ENCODE results near the gene KCNMA1. TPM values are rescaled to one million over a fixed set of nuclear protein-coding genes. Genes with fewer than 3 reads are reported as not detected.

KCNMA1 gene
- total RNA-seq, 1 experiment from 2014 or later: 0.70 TPM

DNA sequence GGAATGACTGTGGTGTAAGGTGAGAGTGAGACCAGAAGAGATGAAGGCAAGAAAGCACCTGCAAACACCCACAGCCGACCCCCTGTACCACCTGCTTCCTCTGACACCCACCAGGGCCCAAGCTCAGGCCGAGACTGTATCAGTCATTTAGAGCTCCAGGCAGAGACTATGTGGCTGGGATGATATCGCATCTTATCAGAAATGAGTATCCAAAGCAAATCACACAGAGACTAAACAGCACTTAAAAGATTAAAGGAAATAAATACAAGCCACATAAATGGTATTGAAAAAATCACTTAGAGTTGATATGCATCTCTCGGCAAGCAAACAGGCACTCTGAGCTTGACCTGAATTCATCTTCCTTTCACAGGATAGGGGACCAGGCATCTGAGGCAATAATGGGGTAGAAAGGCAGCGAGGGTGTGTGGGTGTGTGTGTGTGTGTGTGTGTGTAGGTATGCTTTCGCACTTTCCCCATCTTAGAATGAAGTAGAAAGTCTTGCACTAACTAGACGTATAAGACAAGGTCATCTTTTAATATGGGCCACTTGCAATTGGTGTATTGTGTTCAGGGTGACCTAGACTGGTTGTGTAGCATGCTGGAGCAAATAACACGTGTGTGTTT, 665.9 kb downstream of the KCNMA1 start:
- no TSS peak for BruUV-seq (replicated peaks)
- Histone ChIP-seq H3K4me1 (replicated peaks; ENCODE audit: insufficient read depth) (no peaks in the 10 kb centered on the region), H3K36me3 (ENCODE audit: low read depth) (no peaks in the 10 kb centered on the region), H2AFZ (no peak overlapping the region), H3K4me2 (no peak overlapping the region), H3F3A (ENCODE audit: insufficient read depth, low read depth) (no peaks in the 10 kb centered on the region), H3K79me2 (ENCODE audit: low read depth) (no peaks in the 10 kb centered on the region), H3K27me3 (ENCODE audit: insufficient read depth, low read depth) (peaks cover 87% of the 10 kb centered on the region), H3K9me3 (ENCODE audit: insufficient read depth, low read depth) (no peaks in the 10 kb centered on the region), H3K27ac (no peak overlapping the region), H4K20me1 (ENCODE audit: insufficient read depth) (no peaks in the 10 kb centered on the region), H3K4me3 (no peak overlapping the region), H3K9me2 (ENCODE audit: insufficient read depth) (no peaks in the 10 kb centered on the region)
- POLR2A ChIA-PET (ENCODE audit: unreplicated experiment): no interaction called here
- no peak for DNase-seq
- CTCF ChIA-PET: no interaction called here
- no peak for TF ChIP-seq EZH2 (IDR thresholded peaks at IDR 0.05; ENCODE audit: low read depth)
- TF ChIP-seq, protein P1, sequence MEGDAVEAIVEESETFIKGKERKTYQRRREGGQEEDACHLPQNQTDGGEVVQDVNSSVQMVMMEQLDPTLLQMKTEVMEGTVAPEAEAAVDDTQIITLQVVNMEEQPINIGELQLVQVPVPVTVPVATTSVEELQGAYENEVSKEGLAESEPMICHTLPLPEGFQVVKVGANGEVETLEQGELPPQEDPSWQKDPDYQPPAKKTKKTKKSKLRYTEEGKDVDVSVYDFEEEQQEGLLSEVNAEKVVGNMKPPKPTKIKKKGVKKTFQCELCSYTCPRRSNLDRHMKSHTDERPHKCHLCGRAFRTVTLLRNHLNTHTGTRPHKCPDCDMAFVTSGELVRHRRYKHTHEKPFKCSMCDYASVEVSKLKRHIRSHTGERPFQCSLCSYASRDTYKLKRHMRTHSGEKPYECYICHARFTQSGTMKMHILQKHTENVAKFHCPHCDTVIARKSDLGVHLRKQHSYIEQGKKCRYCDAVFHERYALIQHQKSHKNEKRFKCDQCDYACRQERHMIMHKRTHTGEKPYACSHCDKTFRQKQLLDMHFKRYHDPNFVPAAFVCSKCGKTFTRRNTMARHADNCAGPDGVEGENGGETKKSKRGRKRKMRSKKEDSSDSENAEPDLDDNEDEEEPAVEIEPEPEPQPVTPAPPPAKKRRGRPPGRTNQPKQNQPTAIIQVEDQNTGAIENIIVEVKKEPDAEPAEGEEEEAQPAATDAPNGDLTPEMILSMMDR (conservative IDR thresholded peaks at IDR 0.05): no peak
- intact Hi-C loops (cut with micrococcal nuclease; ENCODE audit: unreplicated experiment): no loop called here

DNA sequence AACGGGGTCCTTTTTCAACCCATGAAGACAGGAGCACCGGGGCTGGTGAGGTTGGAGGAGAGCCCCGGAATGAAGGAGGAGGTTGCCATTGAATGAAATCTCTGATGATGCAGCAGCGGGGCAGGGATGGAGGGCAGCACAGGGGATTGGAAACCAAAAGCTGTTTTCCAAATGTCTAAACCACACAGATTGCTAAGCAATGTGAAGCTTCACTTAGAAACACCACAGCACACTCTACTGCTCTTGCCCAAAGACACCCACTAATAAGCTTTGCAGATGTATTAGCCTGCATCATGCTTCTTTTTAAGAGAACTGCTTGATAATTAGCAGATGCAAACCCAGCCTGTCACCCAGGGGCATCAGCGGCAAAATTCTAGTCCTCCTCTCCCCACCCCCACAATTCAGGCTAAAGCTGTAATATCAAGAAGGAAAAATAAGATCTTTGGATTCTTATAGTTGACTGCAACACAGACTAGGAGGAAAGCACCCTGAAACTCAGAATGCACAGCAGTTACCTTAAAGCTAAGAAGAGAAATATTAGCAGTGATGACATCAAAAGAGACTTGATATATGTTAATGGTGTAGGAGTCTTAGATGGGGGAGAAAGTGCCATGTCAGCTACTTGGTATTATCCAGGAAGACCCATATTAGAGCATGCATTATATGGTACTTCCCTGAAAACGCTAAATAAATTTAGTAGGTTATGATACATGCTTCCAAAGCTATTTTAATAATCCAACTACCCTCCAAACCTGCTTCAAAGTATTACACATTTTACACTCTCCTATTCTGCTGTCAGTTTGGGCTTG, 666.7 kb downstream of the KCNMA1 start:
- no peaks in the 10 kb centered on the region for H4K20me1 ChIP-seq (ENCODE audit: insufficient read depth)
- no peaks in the 10 kb centered on the region for H3F3A ChIP-seq (ENCODE audit: insufficient read depth, low read depth)
- H2AFZ ChIP-seq: no peak overlapping the region
- no peaks in the 10 kb centered on the region for H3K9me2 ChIP-seq (ENCODE audit: insufficient read depth)
- no peak overlapping the region for H3K27ac ChIP-seq
- DNase-seq: no peak
- no peaks in the 10 kb centered on the region for H3K79me2 ChIP-seq (ENCODE audit: low read depth)
- no peaks in the 10 kb centered on the region for H3K4me1 ChIP-seq (replicated peaks; ENCODE audit: insufficient read depth)
- H3K36me3 ChIP-seq (ENCODE audit: low read depth): no peaks in the 10 kb centered on the region
- intact Hi-C loops (cut with micrococcal nuclease; ENCODE audit: unreplicated experiment): no loop called here
- BruUV-seq (replicated peaks): no TSS peak
- H3K27me3 ChIP-seq (ENCODE audit: insufficient read depth, low read depth): peaks cover 88% of the 10 kb centered on the region
- no peaks in the 10 kb centered on the region for H3K9me3 ChIP-seq (ENCODE audit: insufficient read depth, low read depth)
- H3K4me3 ChIP-seq: no peak overlapping the region
- ChIA-PET POLR2A (ENCODE audit: unreplicated experiment) (no interaction called here), CTCF (no interaction called here)
- TF ChIP-seq, protein P1 (conservative IDR thresholded peaks at IDR 0.05): no peak
- TF ChIP-seq EZH2 (IDR thresholded peaks at IDR 0.05; ENCODE audit: low read depth): no peak
- no peak overlapping the region for H3K4me2 ChIP-seq

DNA sequence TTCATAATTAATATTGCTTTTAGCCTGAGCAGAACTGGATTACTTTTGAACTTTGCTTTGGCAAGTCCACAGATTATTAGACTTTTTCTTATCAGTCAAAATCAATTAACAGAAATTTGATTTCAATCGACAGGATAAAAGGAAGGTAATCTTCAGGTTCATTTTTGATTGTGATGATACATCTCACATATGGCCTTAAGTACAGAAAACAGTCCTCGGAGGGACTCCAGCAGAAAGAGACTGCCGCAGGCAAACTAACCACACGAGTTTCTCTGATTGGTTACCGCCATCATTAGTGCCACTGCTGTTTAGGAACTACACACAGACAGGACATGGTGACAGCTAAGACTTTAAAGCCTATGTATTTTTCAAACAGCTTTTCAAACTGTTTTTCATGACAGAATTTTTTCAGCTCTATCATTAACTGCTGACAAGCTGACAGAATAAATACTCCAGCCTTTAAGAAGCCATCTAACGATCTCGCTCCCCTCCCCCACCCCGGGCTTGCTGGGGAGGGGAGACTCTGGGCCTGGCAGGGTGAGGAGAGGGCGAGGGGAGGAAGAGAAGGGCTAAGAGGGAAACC, 668.2 kb downstream of the KCNMA1 start:
- intact Hi-C loops (cut with micrococcal nuclease; ENCODE audit: unreplicated experiment): no loop called here
- Histone ChIP-seq H3K4me2 (no peak overlapping the region), H3K27ac (no peak overlapping the region), H4K20me1 (ENCODE audit: insufficient read depth) (no peaks in the 10 kb centered on the region), H3K9me3 (ENCODE audit: insufficient read depth, low read depth) (0 out of 2 replicates have a peak, but pooled peaks cover 3% of the 10 kb centered on the region), H2AFZ (no peak overlapping the region), H3K4me1 (replicated peaks; ENCODE audit: insufficient read depth) (no peaks in the 10 kb centered on the region), H3K9me2 (ENCODE audit: insufficient read depth) (no peaks in the 10 kb centered on the region), H3K36me3 (ENCODE audit: low read depth) (no peaks in the 10 kb centered on the region), H3F3A (ENCODE audit: insufficient read depth, low read depth) (no peaks in the 10 kb centered on the region), H3K27me3 (ENCODE audit: insufficient read depth, low read depth) (peaks cover 83% of the 10 kb centered on the region), H3K79me2 (ENCODE audit: low read depth) (no peaks in the 10 kb centered on the region), H3K4me3 (no peak overlapping the region)
- TF ChIP-seq EZH2 (IDR thresholded peaks at IDR 0.05; ENCODE audit: low read depth): no peak
- TF ChIP-seq, protein P1 (conservative IDR thresholded peaks at IDR 0.05): no peak
- DNase-seq: no peak
- CTCF ChIA-PET: no interaction called here
- no TSS peak for BruUV-seq (replicated peaks)
- POLR2A ChIA-PET (ENCODE audit: unreplicated experiment): no interaction called here

Measured in PC-9 (cell line).